Stimulated activated CD4-positive, alpha-beta T cell treated with anti-CD3 and anti-CD28 coated beads, Interleukin-15, amount 100 ng/mL, for 48 hours (primary cell): ENCODE data around the gene FAM78A.

ENCODE experiments used
- DNase-seq, 2 donors: peaks; one replicate each; pipeline ENCODE4 v3.0.0-alpha.2; 2020; ENCODE audit warnings: low read depth in 2 of 2

The FAM78A gene

GRCh38 chr9:131303381-131304321 lies 27.3 kb upstream of the FAM78A start:
- no peak for DNase-seq

DNA sequence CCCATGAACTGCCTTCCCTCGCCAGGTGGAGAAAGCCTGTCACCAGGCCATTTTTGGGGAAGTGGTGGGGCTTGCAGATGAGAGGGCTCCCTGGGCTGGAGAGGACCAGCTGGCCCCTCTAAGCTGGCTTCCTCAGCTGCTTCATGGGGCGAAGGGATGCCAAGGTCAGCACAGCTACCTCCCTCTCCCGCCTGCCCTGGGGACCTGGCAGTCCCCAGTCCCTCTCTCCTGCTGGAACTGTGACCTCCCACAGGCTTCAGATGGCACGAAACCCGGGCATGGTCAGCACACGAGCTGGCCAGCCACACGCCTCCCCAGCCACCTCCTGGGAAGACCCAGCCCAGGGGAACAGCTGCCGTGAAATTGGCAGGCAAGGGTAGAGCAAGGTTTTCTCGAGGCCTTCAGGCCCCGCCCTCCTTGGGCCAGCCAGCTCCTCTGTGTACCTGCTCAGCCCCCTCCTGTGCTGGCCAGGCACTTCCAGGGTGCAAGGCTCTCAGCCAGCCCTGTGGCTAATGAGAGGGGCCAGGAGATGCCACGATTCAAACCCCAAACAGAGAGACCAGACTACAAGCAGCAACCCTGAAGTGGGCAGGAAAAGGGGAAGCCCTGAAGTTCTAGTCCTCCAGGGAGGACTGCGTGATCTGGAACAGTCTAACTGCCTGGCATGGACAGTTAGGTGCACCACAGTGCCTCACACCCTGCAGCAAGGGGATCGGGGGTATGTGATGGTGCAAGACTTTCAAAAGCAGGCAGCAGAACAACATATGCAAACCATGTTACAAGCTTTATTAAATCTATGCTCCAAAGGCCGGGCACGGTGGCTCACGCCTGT lies 26.1 kb upstream of the FAM78A start:
- DNase-seq = no peak

GRCh38 chr9:131300444-131300843 lies 24.1 kb upstream of the FAM78A start:
- no peak for DNase-seq

- DNase-seq = no peak
These were observed 23.6 kb upstream of the FAM78A start for GRCh38 chr9:131299961-131300347.

GRCh38 chr9:131299346-131299960 lies 23.1 kb upstream of the FAM78A start:
- DNase-seq = no peak

DNA sequence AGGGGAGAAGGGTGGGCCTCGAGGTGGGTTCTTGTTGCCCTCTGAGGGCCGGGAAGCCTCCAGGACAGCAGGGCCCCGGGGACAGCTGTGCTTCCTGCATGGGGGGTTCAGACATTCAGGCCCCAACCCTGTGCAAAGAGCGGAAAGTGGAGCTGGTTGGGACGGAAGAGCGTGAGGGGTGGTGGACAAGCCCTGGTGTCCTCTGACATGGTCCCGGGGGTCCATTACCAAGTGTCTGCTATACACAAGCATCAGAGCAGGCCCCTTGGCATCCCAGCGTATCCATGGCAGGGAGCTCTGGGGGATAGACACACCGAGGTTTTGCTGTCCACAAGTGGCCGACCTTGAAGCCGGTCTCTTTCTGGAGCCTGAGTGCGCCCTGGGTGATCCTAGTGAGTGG lies 22.5 kb upstream of the FAM78A start:
- DNase-seq = no peak

DNA sequence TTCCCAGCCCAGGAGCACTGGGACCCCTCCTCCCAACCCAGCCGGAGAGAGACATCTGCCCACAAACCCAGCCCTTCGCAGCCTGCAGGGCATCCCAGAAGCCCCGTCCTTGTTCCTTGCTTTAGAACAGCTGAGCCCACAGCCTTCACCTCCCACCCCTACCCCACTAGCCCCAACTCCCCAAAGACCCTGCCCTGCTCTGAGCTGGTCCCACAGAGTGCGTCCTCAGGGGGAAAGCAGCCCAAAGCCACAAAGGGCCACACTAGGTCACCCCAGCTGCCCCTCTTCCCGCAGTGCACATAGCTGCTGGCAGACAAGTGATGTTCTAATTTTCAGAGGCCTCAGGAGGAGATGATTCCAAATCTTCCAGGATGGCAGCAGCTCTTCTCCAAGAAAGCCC lies 22.0 kb upstream of the FAM78A start:
- no peak for DNase-seq

DNA sequence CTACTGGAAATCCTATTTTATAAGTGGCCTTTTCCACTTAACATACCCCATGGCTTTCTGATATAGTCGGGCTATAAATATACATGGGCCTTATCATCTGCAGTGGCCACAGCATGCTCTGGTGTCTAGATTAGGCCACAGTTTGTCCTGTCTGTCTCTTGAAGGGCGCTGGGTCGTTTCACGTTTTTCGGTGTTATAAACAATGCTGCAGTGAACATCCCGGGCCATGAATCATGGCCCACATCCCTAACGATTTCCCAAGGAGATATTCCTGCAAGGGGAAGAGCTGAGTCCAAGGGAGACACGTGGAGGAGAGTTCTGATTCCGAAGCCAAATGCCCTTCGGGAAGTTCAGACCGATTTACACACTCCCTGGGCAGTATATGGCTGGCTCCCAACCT lies 21.6 kb upstream of the FAM78A start:
- no peak for DNase-seq

- DNase-seq = no peak
These were observed 20.7 kb upstream of the FAM78A start for GRCh38 chr9:131296906-131297500.

DNA sequence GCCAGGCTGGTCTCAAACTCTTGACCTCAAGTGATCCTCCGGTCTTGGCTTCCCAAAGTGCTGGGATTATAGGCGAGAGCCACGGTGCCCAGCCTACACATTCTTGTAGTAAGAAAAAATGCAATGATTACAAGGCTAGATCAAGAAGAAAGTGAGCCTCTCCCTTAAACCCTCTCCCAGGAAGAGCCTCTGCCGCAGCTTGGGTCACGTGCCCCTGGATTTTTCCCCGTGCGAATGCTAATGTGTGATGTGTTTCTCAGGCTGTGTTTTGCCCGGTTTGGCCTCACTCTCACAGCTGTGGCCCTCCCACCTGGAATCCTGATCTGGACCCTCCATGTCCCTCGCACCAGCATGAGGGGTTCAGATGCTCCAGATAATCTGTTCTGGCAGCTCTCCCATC lies 20.1 kb upstream of the FAM78A start:
- no peak for DNase-seq

- DNase-seq = no peak
These were observed 16.6 kb upstream of the FAM78A start for GRCh38 chr9:131292937-131293336.

- no peak for DNase-seq
These were observed 15.5 kb upstream of the FAM78A start for GRCh38 chr9:131291795-131292315.

GRCh38 chr9:131290767-131291370 lies 14.6 kb upstream of the FAM78A start:
- DNase-seq = no peak

GRCh38 chr9:131290036-131290766 lies 13.9 kb upstream of the FAM78A start:
- DNase-seq = no peak

DNA sequence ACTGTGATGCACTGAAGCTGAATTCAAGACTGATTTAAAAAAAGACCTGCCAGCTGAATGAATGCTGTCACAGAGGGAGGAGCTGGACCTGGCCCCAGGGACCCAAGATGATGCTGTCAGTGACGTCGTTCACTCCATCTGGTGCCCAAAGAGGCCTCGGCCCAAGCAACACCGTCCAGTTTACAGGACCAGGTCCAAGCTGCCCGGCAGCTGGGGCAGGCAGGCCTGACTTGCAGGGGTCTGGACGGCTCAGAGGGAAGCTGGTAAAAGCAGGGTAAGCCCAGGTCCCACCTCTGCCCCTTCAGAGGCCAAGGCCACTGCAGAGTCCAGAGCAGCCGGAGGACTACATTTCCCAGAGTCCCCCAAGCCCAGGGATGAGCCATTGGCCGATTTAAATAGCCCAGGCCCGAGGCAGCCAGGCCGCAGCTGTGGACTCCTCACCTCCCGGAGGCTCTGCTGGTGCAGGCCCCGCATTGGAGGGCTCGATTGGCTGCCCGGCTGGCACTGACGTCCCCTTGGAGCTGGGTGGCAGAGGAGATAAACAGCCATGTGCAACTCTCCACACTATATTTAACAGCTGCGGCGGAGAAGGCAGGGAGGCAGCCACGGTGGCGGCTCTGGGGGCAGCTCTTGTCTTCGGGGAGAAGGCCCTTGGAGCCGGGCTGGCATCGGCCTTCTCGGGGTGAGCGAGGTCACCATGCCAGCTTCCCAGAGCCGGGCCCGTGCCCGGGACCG lies 13.2 kb upstream of the FAM78A start, which contains the start of gene PLPP7:
Gene PLPP7 (plus strand): TSS at position 423 of the 735 bp plus-strand sequence. CDS start 275 bp downstream, at position 698.
- DNase-seq = no peak

GRCh38 chr9:131288217-131288616 lies 11.9 kb upstream of the FAM78A start:
- DNase-seq = no peak

- no peak for DNase-seq
These were observed 11.0 kb upstream of the FAM78A start for GRCh38 chr9:131287359-131287758.

- DNase-seq = no peak
These were observed 8.5 kb upstream of the FAM78A start for GRCh38 chr9:131284856-131285255.

DNA sequence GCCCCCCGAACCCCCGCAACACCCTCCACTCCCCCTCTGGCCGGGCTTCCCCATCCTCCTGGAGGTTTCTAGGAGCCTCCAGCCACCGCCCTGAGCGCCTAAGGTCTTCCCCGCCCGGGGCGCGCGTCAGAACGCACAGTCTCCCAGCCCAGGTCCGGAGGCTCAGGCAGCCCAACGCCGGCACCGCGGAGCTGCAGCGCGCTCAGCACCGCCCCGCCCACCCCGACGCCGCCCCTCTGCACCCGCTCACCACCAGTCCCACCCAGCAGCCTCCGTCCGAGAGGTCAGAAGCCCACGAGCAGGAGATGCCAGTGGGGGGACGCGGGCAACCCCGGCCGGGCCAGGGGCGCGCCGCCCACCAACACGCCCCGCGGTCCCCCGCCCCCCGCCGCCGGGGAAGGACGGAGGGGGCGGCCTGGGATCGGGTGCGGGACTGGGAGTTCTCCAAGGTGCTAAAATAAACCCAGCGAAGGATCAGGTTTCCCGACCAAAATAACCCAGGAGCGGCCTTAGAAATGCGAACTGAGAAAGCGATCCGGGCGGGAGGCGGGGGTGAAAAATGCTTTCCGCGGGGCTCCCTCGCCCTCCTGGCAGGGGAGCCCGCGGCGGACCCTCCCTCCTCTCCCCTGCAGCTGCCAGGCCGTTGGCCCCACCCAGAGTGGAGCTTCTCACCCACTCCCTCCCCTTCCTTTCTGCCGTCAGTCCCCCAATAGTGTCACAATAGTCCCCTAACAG lies 6.5 kb upstream of the FAM78A start:
- DNase-seq = no peak
